PC-3 (cell line): Measurements from ENCODE around the gene WDR49.

ENCODE experiments used
- EZH2 ChIP-seq: fragments of 300-600 bp; sonication (generic); IDR thresholded peaks from one replicate; pipeline ENCODE4 v1.6.1; 2017; ENCODE audit warnings: antibody characterized with exemption, mild to moderate bottlenecking, low read length; ENCODE audit not compliant: unreplicated experiment
- TF ChIP-seq, protein P1 (sequence below): fragments of 300-600 bp; sonication (generic); conservative IDR thresholded peaks from 2 replicates; pipeline ENCODE4 v1.5.1; 2017; ENCODE audit warnings: antibody characterized with exemption, low read depth, mild to moderate bottlenecking, low read length

DNA sequence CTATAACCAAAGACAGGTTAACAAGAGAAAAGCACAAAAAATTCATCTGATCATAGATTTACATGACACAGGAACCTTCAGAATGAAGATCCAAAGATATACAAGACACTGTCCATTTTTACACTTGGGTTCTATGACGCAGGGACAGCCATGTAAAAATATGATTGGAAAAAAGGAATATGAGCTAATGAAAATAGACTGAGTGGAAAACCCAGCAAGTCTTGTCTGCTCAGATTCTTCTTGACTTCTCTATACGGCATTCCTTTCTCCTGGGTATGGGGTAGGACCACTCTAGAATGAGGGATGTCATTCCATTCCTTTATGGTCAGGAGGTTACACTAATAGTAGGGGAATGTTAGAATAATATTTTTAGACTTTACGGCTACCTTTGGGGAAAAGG, 46.9 kb downstream of the WDR49 start:
- TF ChIP-seq, protein P1, sequence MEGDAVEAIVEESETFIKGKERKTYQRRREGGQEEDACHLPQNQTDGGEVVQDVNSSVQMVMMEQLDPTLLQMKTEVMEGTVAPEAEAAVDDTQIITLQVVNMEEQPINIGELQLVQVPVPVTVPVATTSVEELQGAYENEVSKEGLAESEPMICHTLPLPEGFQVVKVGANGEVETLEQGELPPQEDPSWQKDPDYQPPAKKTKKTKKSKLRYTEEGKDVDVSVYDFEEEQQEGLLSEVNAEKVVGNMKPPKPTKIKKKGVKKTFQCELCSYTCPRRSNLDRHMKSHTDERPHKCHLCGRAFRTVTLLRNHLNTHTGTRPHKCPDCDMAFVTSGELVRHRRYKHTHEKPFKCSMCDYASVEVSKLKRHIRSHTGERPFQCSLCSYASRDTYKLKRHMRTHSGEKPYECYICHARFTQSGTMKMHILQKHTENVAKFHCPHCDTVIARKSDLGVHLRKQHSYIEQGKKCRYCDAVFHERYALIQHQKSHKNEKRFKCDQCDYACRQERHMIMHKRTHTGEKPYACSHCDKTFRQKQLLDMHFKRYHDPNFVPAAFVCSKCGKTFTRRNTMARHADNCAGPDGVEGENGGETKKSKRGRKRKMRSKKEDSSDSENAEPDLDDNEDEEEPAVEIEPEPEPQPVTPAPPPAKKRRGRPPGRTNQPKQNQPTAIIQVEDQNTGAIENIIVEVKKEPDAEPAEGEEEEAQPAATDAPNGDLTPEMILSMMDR = no peak
- no peak for TF ChIP-seq EZH2
